HG03045 (cell line): ENCODE data around the gene USB1.

Experiments used
- ATAC-seq: cut with Tn5 transposase; IDR thresholded peaks from one replicate; pipeline ENCODE4 v1.9.1; 2021; ENCODE audit warnings: mild to moderate bottlenecking, moderate library complexity; ENCODE audit not compliant: unreplicated experiment

Gene USB1

DNA sequence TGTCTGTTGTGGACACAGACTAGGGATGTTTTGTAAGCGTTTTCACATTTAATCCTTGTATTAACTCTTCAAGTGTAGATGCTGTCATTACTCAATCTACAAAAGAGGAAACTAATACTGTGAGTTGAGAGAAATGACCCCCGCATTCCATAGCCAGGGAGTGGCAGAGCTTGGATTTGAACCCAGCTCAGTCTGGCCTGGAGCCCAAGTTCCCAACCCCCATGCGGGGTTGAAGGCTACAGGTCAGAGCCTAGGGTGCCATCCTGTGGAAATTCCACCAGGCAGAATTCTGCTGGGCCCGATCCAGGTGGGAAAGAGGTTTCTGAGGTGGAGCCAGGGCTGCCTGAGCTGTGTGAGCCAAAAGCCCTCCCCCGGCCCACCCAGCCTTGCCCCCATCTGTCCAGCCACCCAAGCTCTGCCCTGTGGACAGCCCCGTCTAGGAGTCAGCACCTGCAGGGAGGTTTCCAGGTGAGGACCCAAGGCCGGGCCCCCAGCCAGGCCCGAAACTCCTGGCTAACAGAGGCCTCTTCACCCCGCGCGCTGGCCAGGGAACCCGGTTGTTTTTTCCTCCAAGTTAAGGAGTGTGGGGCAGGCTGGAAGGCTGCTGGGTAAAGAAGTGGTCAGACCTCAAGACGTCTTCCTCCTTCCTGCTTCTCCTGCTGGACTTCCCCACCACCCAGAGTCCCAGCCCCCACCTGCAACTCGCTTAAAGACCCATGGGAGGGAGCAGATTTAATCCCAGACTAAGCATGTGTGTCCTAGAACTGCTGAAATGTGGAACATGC is 30.0 kb downstream of the USB1 start:
- no peak for ATAC-seq

DNA sequence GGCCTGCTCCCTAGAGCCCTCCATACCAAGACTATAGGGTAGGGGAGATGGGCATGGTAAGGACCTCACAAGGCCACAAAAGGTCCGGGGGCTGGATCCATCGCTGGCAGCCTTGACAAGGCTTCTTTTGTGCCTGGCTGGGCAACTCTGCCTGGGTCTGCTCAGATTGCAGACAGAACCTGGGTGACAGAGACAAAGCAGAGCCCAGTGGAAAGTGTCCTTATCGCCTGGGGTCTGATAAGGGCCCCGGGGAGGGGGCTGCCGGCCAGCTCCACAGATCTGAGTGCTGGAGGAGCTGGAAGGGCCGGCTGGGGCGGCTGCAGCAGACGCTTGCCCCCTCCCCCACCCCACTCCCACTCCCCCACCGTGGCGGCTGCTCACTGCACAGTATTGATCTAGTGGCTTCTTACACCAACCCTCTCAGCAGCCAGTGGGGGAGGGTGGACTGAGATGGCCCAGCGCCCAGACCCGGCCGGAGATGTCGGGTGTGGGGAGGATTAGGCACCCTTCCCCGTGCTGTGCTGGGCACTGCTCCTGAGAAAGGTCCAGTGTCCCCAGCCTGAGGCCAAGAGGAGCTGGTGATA is 31.6 kb downstream of the USB1 start:
- no peak for ATAC-seq

DNA sequence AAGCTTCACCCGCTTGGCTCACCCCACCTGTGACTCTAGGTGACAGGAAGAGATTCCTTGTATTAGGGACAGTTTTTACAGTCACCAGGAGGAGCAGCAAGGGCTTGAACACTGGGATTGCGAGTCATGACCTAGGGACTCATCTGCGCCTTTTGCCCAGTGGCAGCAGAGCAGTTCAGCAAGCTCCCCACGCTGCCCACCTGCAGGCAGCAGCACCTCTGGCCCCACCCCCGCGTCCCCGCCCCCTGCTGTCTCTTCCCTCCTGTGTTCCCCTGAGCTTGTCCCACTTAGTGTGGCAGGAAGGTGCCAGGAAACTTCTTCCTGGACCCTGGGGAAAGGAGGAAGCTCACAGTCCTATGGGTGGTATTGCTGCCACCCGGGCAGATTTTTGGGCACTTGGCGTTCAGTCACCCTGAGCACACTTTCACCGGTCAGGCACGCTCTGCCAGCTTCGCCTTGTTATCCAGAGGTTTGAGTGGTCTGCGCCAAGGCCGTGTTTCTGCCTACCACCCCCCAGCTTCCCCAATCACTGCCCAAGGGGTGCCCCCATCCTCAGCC is 33.0 kb downstream of the USB1 start:
- ATAC-seq: no peak

DNA sequence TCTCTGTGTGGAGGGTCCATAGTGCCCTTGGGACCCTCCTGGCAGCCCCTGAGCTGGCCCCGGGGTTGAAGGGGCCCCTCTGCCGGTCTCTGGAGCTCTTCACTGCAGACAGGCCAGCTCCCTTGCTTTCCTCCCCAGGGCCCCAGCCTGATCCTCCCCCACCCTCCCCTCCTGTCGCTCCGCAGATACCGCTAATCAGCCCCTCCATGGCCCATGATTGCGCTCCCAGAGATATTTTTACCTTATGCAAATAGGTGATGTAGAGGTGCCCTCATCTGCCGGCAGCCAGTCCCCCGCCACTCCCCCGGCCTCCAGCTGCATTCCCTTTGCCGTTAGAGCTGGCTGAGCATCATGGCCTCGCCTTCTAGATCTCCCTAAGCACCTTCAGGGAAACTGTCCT is 33.6 kb downstream of the USB1 start:
- ATAC-seq: no peak

DNA sequence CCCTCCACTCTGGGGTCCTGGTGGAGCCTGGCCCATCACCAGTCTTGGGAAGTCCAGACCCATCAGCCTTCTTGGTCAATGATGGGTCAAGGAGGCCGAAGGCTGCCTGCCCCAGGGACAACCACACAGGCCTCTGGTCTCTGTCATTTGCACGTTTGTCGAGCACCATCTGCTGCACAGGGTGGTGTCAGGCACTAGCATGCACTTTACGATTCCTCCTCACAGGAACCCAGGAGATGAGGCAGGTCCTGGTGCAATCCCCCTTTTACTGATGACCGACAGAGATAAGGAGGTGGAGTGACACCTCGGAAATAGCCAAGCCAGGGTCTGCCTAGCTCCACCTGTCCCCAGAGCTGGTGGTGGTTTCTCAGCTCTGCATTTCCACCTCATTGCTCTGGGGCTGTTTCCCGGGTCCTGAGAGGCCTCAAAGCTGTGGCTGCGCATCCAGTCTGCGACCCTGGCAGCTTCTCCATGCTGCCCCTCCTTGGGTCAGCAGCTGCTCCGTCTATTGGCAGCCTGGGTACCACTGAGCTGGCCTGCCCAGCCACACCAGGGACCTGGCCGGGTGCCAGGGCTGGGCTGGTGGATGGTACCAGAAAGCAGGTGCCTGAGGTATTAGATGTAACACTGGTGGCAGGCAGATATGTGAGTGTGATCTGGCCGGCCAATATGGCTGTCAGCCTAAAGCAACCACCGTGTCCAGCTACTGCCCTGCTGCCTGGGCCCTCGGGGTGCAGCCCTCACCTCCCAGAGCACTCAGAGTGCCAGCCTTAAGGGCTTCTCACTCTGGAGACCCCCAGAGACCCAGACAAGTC is 34.4 kb downstream of the USB1 start:
- no peak for ATAC-seq

DNA sequence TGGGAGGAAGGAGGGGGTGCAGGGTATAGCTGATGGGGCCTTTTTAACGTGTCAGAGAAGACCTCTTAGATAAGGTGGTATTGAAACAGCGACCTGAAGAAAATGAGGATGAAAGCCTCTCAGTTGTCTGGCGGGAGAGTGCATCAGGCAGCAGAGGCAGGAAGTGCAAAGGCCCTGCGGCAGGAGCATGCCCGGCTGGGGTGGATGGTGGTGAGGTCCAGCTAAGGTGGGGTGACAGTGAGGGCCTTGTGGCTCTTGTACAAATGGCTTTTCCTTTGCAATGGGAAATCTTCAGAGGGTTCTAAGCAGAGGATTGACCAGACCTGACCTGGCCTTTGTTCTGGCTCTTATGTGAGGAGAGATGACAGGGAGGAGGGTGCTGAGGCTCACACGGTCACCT is 35.7 kb downstream of the USB1 start:
- ATAC-seq: no peak

DNA sequence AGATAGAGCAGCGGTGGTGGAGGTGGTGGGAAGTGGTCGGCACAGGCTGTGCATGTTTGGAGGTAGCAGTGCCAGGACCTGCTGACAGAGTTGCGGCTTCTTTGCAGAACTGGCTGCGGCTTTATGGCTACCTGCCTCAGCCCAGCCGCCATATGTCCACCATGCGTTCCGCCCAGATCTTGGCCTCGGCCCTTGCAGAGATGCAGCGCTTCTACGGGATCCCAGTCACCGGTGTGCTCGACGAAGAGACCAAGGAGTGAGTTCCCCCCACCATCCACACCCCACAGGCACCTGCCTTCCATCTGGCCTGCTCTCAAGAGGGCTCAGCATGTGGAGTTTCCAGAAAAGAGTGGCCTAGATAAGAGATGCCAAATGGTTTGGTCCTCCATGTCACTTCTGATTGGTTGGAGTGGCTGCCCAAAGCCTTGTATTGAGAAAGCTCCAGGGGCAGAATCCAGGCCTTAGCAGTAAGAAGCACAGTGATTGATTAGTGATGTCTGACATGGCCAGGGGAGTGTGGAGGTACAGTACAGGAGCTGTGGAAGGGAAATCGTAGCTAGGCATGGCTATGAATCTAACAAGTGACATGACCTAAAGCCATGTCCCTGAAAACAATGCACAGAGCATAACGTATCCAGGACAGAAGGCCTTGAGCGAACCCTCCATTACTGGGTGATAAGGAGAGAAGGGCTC is 36.3 kb downstream of the USB1 start:
- no peak for ATAC-seq

DNA sequence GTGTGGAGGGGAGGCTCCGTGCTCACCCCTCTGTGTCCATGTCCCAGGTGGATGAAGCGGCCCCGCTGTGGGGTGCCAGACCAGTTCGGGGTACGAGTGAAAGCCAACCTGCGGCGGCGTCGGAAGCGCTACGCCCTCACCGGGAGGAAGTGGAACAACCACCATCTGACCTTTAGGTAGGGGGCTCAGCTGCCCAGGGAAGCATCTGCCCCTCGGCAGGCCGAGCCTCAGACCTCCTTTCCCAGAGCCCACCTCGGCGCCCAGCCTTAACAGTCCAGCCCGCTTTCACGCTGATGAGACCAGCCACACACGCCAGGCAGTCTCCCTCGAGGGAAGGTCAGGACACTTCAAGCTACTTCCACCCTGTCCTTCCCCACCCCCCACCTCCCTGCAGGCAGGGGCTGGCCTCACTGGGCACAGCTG is 37.0 kb downstream of the USB1 start:
- ATAC-seq: no peak

DNA sequence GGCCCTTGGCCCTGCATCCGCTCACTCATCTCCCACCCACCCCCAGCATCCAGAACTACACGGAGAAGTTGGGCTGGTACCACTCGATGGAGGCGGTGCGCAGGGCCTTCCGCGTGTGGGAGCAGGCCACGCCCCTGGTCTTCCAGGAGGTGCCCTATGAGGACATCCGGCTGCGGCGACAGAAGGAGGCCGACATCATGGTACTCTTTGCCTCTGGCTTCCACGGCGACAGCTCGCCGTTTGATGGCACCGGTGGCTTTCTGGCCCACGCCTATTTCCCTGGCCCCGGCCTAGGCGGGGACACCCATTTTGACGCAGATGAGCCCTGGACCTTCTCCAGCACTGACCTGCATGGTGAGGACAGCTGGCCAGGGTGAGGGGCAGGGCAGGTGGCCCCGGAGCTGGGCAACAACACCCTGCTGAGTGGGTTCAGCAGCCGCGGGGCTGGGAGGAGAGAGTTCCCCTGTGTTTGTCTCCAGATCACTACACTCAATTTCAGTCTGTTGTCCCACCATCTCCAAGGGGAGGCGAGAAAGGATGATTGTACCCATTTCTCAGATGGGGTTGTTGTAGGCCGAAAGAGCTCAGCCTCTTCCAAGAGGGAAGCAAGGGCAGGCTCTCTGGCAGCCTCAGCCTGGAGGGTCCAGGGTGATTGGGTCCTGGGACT is 38.8 kb downstream of the USB1 start:
- ATAC-seq: no peak

DNA sequence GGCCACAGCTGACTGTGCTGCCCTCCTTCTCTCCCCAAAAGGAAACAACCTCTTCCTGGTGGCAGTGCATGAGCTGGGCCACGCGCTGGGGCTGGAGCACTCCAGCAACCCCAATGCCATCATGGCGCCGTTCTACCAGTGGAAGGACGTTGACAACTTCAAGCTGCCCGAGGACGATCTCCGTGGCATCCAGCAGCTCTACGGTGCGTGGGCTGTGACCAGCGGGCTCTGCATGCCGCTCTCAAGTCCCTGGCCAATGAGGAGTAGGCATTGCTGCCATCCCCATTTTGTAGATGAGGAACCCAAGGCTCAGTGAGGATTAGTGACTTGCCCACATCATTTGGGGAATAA is 39.3 kb downstream of the USB1 start:
- no peak for ATAC-seq

DNA sequence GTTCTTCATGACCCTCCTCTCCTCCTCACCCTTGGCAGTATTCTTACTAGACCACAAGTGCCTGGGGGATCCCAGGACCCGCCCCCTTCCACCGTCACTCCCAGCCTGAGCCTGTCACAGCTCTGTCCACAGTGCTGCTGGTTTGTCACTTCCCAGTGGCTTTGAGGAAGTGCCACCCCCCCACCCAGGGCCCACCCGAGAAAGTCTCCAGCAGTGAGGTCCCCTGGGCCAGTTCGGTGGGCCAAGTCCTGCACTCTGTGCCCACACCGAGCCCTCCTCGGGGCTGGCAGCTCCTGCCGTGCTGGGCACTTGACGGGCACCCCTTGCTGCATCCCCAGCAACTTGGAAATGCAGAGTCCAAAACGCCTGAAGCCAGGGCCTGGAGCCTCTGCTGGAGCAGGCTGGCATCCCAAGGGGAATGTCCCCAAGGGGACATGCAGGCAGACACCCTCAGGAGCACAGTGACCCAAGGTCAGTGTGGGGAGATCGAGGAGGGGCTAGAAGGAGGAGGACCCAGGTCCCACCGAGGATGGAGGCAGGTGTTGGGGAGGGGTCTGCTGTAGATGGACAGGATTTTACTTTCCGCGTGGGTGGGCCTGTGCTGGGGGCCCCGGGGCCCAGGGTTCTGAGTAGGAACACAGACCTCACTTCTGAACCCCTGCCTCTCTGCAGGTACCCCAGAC is 39.9 kb downstream of the USB1 start:
- ATAC-seq: no peak

DNA sequence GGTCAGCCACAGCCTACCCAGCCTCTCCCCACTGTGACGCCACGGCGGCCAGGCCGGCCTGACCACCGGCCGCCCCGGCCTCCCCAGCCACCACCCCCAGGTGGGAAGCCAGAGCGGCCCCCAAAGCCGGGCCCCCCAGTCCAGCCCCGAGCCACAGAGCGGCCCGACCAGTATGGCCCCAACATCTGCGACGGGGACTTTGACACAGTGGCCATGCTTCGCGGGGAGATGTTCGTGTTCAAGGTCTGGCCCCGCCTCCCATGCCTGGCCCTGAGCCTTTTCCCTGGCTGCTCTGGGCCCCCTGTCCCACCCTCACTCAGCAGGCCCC is 40.4 kb downstream of the USB1 start:
- ATAC-seq: no peak

DNA sequence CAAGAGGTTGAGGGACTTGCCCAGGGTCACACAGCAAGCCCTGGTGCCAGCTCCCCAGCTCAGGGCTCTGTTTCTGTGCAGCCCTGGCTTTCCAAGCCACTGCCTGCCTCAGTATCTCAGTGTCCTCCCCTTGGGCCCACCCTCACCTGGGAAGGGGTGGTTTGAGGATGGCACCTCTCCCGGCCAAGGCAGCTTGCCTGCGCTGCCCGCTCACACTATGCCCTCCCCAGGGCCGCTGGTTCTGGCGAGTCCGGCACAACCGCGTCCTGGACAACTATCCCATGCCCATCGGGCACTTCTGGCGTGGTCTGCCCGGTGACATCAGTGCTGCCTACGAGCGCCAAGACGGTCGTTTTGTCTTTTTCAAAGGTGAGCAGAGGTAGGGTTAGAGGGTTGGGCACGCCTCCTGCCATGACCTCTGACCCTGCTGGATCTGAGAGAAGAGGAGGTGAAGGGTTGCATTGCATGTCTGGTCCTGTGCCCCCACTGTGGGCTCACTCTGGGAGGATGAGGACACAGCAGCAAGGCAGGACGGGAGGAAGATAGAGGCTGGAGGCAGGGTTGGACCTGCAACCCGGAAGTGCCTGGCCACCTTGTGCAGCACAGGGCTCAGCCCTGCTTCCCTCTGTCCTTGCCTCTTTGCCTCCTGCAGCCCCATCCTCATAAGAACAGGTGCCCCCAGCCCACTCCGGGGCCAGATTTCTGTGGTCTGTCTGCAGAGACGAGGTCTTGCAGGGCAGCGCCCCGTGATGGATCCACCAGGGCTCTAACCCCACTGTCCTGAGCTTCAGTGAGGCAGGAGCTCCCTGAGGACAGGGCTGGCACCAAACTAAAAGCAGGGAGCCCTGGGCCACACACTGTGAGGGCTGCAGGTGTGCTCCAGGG is 41.0 kb downstream of the USB1 start:
- ATAC-seq: no peak

DNA sequence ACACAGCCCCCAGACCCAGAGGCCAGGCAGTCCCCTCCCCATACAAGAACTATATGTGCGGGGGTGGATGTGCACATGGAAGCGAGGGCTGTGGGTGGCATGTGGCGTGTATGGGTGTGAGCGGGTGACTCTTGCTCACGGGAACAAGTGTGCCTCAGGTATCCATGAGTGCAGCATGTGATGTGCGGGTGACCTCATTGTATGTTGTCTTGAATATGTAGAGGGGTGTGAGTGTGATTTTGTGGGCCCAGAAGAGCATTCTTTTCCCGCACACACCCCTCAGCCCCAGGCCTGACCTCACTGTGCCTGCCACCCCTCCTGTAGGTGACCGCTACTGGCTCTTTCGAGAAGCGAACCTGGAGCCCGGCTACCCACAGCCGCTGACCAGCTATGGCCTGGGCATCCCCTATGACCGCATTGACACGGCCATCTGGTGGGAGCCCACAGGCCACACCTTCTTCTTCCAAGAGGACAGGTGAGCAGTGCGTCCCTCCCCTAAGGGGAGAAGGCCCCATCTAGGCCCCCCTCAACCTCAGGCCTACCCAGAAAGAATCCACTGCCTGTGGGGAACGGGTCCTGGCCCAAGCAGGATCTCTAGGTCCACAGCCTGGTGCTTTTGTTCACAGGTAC is 41.8 kb downstream of the USB1 start:
- no peak for ATAC-seq

DNA sequence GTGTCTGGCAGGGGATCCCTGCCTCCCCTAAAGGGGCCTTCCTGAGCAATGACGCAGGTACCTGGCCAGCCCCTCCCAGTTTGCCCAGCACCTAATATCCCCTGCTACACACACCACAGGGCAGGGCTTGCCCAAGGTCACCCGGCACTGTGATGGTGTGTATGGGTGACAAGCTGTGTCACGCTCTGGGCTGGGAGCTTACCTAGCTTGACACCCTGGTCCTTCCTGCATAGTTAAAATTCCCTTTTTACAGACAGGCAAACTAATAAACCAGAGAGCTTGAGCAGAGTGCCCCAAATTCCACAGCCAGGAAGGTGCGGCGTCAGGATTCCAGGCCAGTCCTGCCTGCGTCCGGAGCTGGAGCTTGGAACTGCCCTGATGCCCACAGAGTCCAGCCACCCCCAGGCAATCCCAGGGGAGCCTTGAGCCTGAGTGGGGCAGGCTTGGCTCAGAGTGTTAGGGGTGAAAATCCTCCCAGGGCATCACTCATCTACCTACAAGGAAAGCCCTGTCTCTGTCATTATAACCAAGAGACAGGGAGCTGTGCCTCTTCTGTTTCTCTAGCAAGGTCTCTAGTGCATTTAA is 42.5 kb downstream of the USB1 start:
- ATAC-seq: no peak

DNA sequence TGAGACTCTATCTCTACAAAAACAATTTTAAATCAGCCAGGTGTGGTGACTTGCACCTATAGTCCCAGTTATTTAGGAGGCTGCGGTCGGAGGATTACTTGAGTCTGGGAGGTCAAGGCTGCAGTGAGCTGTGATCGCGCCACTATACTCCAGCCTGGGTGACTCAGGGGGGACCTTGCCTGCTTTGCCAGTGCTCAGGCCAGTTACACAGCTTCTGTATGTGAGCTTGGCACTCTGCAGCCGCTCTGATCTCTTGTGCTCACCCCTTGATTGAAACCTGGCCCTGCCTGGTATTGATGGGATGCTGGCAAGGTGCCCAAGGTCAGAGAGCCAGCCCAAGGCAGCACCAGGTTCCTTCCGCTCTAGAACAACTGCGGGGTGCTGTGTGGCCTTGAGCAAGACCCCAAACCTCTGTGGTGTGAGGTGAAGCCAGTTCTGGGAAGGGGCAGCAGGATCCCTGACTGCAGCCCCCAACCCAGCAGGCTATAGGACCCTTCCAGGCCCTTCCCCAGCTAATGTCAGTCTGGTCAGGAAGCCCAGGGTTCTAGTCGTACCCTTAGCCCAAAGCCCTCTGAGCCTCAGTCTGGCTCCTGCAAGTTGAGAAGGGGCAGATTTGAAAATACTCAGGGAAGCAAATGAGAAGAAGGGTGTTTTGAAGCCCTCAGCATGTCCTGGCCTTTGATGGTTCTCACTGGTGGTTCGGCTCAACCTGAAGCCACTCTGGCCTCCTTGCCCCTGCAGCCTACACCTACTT is 43.2 kb downstream of the USB1 start:
- no peak for ATAC-seq

DNA sequence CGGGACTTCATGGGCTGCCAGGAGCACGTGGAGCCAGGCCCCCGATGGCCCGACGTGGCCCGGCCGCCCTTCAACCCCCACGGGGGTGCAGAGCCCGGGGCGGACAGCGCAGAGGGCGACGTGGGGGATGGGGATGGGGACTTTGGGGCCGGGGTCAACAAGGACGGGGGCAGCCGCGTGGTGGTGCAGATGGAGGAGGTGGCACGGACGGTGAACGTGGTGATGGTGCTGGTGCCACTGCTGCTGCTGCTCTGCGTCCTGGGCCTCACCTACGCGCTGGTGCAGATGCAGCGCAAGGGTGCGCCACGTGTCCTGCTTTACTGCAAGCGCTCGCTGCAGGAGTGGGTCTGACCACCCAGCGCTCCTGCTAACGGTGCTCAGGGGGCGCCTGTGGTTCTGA is 43.9 kb downstream of the USB1 start:
- ATAC-seq: no peak
